Left renal pelvis (tissue), 4 donors: Measurements from ENCODE around the gene MARVELD2. TPM values are rescaled to one million over a fixed set of nuclear protein-coding genes. Genes with fewer than 3 reads are reported as not detected.

ENCODE experiments used
- DNase-seq, 4 donors: peaks; one replicate each; pipeline ENCODE4 v3.0.0-alpha.2; 2013; ENCODE audit warnings: low read depth in 4 of 4, low spot score in 3 of 4
- polyA plus RNA-seq, 4 donors: library from polyadenylated mRNA; unstranded; fragments of 120-200 nt; gene quantifications; one replicate each; pipeline ENCODE4 v1.2.1, GENCODE V29; 2013; ENCODE audit not compliant: insufficient read length in 4 of 4

MARVELD2 gene
- polyA plus RNA-seq, 4 donors, result 2.0 to 29.5 (median 26.7) TPM

GRCh38 chr5:69492391-69492922, 77.5 kb downstream of the MARVELD2 start, which contains the start of gene OCLN:
Gene OCLN (plus strand): TSS chr5:69492790. CDS start chr5:69504245, 11,455 bp downstream.
- peak in 2 of 4 donors; percentile 61 to 67 for DNase-seq

- DNase-seq, result no peak
These were observed 78.0 kb downstream of the MARVELD2 start for GRCh38 chr5:69492923-69493395.

DNA sequence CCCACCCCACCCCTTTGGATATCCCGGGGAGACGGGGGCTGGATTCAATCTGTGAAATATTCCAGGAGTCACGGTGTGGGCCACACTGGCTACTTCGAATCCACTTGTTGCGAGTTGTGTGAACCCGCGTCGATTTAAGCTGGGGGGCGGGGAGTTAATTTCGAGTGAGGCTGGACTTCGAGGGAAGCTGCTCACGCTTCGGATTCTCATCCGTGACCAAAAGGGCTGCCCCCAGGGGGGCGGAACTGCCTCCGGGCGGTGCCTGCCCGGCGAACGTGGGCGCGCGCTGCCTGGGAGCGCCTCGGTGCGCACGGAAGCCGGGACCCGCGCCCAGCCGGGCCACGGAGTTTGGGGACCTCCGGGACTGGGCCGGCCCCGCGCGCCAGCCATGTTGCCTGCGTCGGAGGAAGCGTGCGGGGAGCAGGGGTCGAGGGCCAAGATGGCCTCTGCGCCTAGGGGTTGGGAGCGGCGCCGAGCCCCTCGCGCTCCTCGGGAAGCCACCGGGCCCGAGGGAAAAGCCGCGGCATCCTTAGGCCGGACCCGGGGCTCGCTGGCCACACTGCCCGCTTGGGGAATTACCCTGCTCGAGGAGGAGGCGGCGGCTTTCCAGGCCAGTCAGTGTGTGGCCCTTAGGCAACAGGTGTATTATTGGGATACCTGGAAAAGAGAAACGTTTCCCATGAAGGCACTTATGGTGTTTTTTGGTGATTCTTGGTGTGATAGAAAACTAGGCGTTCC, 78.6 kb downstream of the MARVELD2 start:
- DNase-seq, result peak in 1 of 4 donors; percentile 26

Other genes starting within 250 kb of the MARVELD2 start
- 10 to 100 TPM; 72.0 to 96.2 (median 93.6) TPM for gene CCNB1, start 248.0 kb upstream of the MARVELD2 start, polyA plus RNA-seq
- 10 to 100 TPM; 20.7 to 33.7 (median 25.3) TPM for gene CENPH, start 225.5 kb upstream of the MARVELD2 start, polyA plus RNA-seq
- 10 to 100 TPM; 25.7 to 46.3 (median 41.9) TPM for gene CDK7, start 180.2 kb upstream of the MARVELD2 start, polyA plus RNA-seq
- 10 to 100 TPM in 3 of 4 donors, 1 to 10 TPM in 1; 9.8 to 15.7 (median 10.9) TPM for gene CCDC125, start 82.3 kb upstream of the MARVELD2 start, polyA plus RNA-seq
- gene AK6, start 45.6 kb upstream of the MARVELD2 start, polyA plus RNA-seq, result 10 to 100 TPM; 63.5 to 85.3 (median 75.6) TPM
- gene TAF9, start 45.6 kb upstream of the MARVELD2 start, polyA plus RNA-seq, result 10 to 100 TPM; 50.9 to 61.9 (median 57.5) TPM
- 10 to 100 TPM; 30.6 to 44.6 (median 38.2) TPM for gene RAD17, start 45.3 kb upstream of the MARVELD2 start, polyA plus RNA-seq
- 10 to 100 TPM in 3 of 4 donors, 1 to 10 TPM in 1; 6.4 to 44.2 (median 41.2) TPM for gene OCLN, start 77.7 kb downstream of the MARVELD2 start, polyA plus RNA-seq
- 10 to 100 TPM; 28.3 to 62.9 (median 38.8) TPM for gene GTF2H2C, start 145.1 kb downstream of the MARVELD2 start, polyA plus RNA-seq